WTC11 (cell line): ENCODE measurements around the gene TAOK3. TPM values are rescaled to one million over a fixed set of nuclear protein-coding genes. Genes with fewer than 3 reads are reported as not detected.

Source experiments
- ATAC-seq: fragments of 200-7000 bp; cut with Tn5 transposase; 2 replicates; pipeline ENCODE4 v1.10.0; 2021; ENCODE audit warnings: mild to moderate bottlenecking, moderate library complexity
- CTCF ChIA-PET: fragments of 300-600 bp; sonication (Branson Sonifier 250); formaldehyde crosslinking; loops from one replicate; lab custom pipeline; 2021; ENCODE audit warnings: antibody characterized with exemption; lab: Charles Lee
- POLR2A ChIA-PET: fragments of 350-600 bp; sonication (Branson Sonifier 250); formaldehyde crosslinking; loops from one replicate; lab custom pipeline; 2021; ENCODE audit warnings: antibody characterized with exemption; lab: Charles Lee
- DNase-seq: peaks from one replicate; pipeline ENCODE4 v3.0.0; 2021; ENCODE audit warnings: low spot score
- H3K27ac Mint-ChIP-seq: 2 replicates; pipeline ENCODE4 v1.8.0; 2021; ENCODE audit warnings: mixed read lengths
- H3K27me3 Mint-ChIP-seq: 2 replicates; pipeline ENCODE4 v1.8.0; 2021; ENCODE audit warnings: low read depth, mild to moderate bottlenecking, moderate library complexity, mixed read lengths
- H3K36me3 Mint-ChIP-seq: 2 replicates; pipeline ENCODE4 v1.8.0; 2021; ENCODE audit warnings: mixed read lengths
- H3K4me1 Mint-ChIP-seq: 2 replicates; pipeline ENCODE4 v1.8.0; 2022; ENCODE audit warnings: mixed read lengths
- H3K4me3 Mint-ChIP-seq: 2 replicates; pipeline ENCODE4 v1.8.0; 2021; ENCODE audit warnings: mild to moderate bottlenecking, moderate library complexity, mixed read lengths
- H3K9me3 Mint-ChIP-seq: 2 replicates; pipeline ENCODE4 v1.8.0; 2021; ENCODE audit warnings: mixed read lengths
- CBFB ChIP-seq: sonication (generic); formaldehyde crosslinking; IDR thresholded peaks from 2 replicates; pipeline ENCODE4 v1.8.1; 2022; ENCODE audit warnings: mild to moderate bottlenecking, low read depth, missing genetic modification reagents
- FOXP1 ChIP-seq: sonication (generic); formaldehyde crosslinking; IDR thresholded peaks from 2 replicates; pipeline ENCODE4 v1.8.0; 2022; ENCODE audit warnings: missing genetic modification reagents, mild to moderate bottlenecking, moderate library complexity, borderline replicate concordance
- GTF2I ChIP-seq: fragments of 250-450 bp; sonication (Bioruptor Pico); conservative IDR thresholded peaks from 2 replicates; pipeline ENCODE4 v1.4.0; 2021; ENCODE audit warnings: mild to moderate bottlenecking
- JUN ChIP-seq: sonication (generic); formaldehyde crosslinking; IDR thresholded peaks from 2 replicates; pipeline ENCODE4 v1.8.0; 2023; ENCODE audit warnings: mild to moderate bottlenecking, missing genetic modification reagents
- MXD4 ChIP-seq: fragments of 250-450 bp; sonication (Bioruptor Pico); IDR thresholded peaks from 2 replicates; pipeline ENCODE4 v1.8.0; 2021; ENCODE audit warnings: mild to moderate bottlenecking, moderate library complexity, borderline replicate concordance
- NR1H2 ChIP-seq: sonication (generic); formaldehyde crosslinking; IDR thresholded peaks from 2 replicates; pipeline ENCODE4 v1.9.0; 2021; ENCODE audit warnings: mild to moderate bottlenecking, moderate library complexity, missing genetic modification reagents
- ZNF138 ChIP-seq: sonication (generic); formaldehyde crosslinking; conservative IDR thresholded peaks from 2 replicates; pipeline ENCODE4 v1.8.1; 2022; ENCODE audit warnings: mild to moderate bottlenecking, moderate library complexity, missing genetic modification reagents
- total RNA-seq: library from RNA; stranded (reverse); gene quantifications from 3 replicates; pipeline ENCODE4 v1.2.3, GENCODE V29; 2021
- TF ChIP-seq, protein P1 (sequence below): sonication (generic); formaldehyde crosslinking; IDR thresholded peaks from 2 replicates; pipeline ENCODE4 v1.8.0; 2022; ENCODE audit warnings: missing genetic modification reagents
- TF ChIP-seq, protein P2 (sequence below): sonication (generic); formaldehyde crosslinking; IDR thresholded peaks from 2 replicates; pipeline ENCODE4 v1.8.1; 2022; ENCODE audit warnings: low read depth, mild to moderate bottlenecking, moderate library complexity, missing genetic modification reagents, borderline replicate concordance
- TF ChIP-seq, protein P3 (sequence below): sonication (generic); formaldehyde crosslinking; conservative IDR thresholded peaks from 2 replicates; pipeline ENCODE4 v1.8.1; 2022; ENCODE audit warnings: mild to moderate bottlenecking, missing genetic modification reagents
- TF ChIP-seq, protein P4 (sequence below): sonication (generic); formaldehyde crosslinking; IDR thresholded peaks from 2 replicates; pipeline ENCODE4 v1.8.1; 2022; ENCODE audit warnings: missing genetic modification reagents, borderline replicate concordance
- TF ChIP-seq, protein P5 (sequence below): fragments of 250-450 bp; sonication (Bioruptor Pico); IDR thresholded peaks from 2 replicates; pipeline ENCODE4 v2.1.2; 2022; ENCODE audit warnings: mild to moderate bottlenecking, moderate library complexity
- TF ChIP-seq, protein P6 (sequence below): sonication (generic); formaldehyde crosslinking; IDR thresholded peaks from 2 replicates; pipeline ENCODE4 v1.8.1; 2023; ENCODE audit warnings: mild to moderate bottlenecking, missing genetic modification reagents, borderline replicate concordance
- TF ChIP-seq, protein P7 (sequence below): sonication (generic); formaldehyde crosslinking; IDR thresholded peaks from 2 replicates; pipeline ENCODE4 v1.8.0; 2022; ENCODE audit warnings: mild to moderate bottlenecking, missing genetic modification reagents

The TAOK3 gene
- total RNA-seq, 1 experiment from 2014 or later: 13.0 TPM

DNA sequence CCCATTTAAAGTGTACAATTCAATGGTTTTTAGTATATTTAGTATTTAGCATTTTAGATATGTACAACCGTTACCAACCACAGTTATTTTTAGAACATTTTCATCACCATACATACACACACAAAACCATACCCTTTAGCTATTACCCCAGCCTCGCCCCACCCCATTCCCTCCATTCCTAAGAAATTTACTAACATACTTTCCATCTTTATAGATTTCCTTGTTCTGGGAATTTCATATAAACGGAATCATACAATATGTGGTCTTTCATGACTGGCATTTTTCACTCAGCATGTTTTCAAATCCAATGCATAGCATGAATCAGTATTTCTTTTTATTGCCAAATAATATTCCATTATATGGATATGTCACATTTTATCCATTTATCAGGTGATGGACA, 101.5 kb downstream of the TAOK3 start (continued):
- TF ChIP-seq, protein P1, sequence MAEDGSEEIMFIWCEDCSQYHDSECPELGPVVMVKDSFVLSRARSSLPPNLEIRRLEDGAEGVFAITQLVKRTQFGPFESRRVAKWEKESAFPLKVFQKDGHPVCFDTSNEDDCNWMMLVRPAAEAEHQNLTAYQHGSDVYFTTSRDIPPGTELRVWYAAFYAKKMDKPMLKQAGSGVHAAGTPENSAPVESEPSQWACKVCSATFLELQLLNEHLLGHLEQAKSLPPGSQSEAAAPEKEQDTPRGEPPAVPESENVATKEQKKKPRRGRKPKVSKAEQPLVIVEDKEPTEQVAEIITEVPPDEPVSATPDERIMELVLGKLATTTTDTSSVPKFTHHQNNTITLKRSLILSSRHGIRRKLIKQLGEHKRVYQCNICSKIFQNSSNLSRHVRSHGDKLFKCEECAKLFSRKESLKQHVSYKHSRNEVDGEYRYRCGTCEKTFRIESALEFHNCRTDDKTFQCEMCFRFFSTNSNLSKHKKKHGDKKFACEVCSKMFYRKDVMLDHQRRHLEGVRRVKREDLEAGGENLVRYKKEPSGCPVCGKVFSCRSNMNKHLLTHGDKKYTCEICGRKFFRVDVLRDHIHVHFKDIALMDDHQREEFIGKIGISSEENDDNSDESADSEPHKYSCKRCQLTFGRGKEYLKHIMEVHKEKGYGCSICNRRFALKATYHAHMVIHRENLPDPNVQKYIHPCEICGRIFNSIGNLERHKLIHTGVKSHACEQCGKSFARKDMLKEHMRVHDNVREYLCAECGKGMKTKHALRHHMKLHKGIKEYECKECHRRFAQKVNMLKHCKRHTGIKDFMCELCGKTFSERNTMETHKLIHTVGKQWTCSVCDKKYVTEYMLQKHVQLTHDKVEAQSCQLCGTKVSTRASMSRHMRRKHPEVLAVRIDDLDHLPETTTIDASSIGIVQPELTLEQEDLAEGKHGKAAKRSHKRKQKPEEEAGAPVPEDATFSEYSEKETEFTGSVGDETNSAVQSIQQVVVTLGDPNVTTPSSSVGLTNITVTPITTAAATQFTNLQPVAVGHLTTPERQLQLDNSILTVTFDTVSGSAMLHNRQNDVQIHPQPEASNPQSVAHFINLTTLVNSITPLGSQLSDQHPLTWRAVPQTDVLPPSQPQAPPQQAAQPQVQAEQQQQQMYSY (CRISPR knock-in tag): no peak
- TF ChIP-seq, protein P2, sequence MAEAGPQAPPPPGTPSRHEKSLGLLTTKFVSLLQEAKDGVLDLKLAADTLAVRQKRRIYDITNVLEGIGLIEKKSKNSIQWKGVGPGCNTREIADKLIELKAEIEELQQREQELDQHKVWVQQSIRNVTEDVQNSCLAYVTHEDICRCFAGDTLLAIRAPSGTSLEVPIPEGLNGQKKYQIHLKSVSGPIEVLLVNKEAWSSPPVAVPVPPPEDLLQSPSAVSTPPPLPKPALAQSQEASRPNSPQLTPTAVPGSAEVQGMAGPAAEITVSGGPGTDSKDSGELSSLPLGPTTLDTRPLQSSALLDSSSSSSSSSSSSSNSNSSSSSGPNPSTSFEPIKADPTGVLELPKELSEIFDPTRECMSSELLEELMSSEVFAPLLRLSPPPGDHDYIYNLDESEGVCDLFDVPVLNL (CRISPR knock-in tag): no peak

DNA sequence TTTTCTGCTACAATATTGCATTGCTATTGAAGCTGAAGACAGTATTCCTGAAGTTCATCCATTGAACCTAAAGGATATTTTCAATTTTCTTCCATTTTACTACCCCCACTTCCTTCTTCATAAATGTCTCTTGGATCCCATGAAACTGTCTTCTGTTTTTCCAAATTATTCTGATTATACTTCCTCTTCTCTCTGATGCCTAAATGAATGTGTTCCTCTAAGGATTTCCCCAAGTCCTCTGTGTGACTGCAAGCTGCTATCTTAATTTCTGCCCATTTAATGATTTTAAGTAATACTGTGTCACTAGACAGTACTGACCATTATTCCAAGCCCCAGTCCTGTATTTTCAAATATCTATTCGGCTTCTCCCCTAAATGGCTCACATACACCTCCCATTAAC, 102.9 kb downstream of the TAOK3 start:
- CTCF ChIA-PET: interaction anchor here (0.6 to 0.8 kb wide), 2 partner anchors 89 to 420 kb away, joined by 3 to 5 read pairs; no protein-coding TSS in a partner anchor
- peaks cover 3% of the 10 kb centered on the region for H3K4me1 Mint-ChIP-seq
- H3K27ac Mint-ChIP-seq: no peak overlapping the region
- POLR2A ChIA-PET: no interaction called here
- no peaks in the 10 kb centered on the region for H3K27me3 Mint-ChIP-seq
- H3K9me3 Mint-ChIP-seq: no peaks in the 10 kb centered on the region
- H3K4me3 Mint-ChIP-seq: no peak overlapping the region
- ATAC-seq (no peak), DNase-seq (no peak)
- H3K36me3 Mint-ChIP-seq: no peaks in the 10 kb centered on the region
- TF ChIP-seq, protein P3, sequence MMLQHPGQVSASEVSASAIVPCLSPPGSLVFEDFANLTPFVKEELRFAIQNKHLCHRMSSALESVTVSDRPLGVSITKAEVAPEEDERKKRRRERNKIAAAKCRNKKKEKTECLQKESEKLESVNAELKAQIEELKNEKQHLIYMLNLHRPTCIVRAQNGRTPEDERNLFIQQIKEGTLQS: no peak
- TF ChIP-seq, protein P4, sequence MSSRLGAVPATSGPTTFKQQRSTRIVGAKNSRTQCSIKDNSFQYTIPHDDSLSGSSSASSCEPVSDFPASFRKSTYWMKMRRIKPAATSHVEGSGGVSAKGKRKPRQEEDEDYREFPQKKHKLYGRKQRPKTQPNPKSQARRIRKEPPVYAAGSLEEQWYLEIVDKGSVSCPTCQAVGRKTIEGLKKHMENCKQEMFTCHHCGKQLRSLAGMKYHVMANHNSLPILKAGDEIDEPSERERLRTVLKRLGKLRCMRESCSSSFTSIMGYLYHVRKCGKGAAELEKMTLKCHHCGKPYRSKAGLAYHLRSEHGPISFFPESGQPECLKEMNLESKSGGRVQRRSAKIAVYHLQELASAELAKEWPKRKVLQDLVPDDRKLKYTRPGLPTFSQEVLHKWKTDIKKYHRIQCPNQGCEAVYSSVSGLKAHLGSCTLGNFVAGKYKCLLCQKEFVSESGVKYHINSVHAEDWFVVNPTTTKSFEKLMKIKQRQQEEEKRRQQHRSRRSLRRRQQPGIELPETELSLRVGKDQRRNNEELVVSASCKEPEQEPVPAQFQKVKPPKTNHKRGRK: no peak

DNA sequence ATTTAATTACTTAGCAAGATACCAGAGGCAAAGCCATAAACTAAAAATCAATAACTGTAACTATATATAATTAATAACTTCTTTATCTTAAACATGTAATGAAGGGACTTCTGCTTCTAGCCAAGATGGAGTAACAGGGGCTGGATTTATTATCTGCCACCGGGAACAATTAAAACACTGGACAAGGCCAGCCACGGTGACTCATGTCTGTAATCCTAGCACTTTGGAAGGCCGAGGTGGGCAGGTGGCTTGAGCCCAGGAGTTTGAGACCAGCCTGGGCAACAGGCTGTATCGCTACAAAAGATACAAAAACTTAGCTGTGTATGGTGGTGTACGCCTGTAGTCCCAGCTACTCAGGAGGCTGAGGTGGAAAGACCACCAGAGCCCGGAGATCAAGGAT, 113.6 kb downstream of the TAOK3 start:
- CTCF ChIA-PET: no interaction called here
- Mint-ChIP-seq H3K4me1 (no peaks in the 10 kb centered on the region), H3K9me3 (peaks cover 9% of the 10 kb centered on the region), H3K36me3 (peaks cover 6% of the 10 kb centered on the region), H3K27ac (no peak overlapping the region), H3K27me3 (no peaks in the 10 kb centered on the region), H3K4me3 (no peak overlapping the region)
- POLR2A ChIA-PET: no interaction called here
- DNase-seq (no peak), ATAC-seq (no peak)
- TF ChIP-seq MXD4 (CRISPR knock-in tag) (no peak), ZNF138 (no peak), CBFB (CRISPR knock-in tag) (no peak)
- TF ChIP-seq, protein P5, sequence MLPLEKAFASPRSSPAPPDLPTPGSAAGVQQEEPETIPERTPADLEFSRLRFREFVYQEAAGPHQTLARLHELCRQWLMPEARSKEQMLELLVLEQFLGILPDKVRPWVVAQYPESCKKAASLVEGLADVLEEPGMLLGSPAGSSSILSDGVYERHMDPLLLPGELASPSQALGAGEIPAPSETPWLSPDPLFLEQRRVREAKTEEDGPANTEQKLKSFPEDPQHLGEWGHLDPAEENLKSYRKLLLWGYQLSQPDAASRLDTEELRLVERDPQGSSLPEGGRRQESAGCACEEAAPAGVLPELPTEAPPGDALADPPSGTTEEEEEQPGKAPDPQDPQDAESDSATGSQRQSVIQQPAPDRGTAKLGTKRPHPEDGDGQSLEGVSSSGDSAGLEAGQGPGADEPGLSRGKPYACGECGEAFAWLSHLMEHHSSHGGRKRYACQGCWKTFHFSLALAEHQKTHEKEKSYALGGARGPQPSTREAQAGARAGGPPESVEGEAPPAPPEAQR (CRISPR knock-in tag): no peak

DNA sequence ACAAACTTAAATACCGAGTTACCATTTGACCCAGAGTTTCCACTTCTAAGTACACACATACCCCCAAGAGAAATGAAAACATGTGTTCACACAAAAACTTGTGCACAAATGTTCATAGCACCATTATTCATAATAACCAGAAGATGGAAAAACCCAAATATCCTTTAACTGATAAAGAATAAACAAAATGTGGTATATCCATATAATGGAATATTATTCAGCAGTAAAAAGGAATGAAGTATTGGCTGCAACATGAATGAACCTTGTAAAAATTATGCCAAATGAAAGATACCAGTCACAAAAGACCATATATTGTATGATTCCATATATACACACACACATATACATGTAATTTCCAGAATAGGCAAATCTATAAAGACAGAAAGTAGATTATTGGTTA, 116.4 kb downstream of the TAOK3 start:
- Mint-ChIP-seq H3K4me1 (no peaks in the 10 kb centered on the region), H3K27ac (no peak overlapping the region), H3K4me3 (no peak overlapping the region), H3K27me3 (no peaks in the 10 kb centered on the region), H3K9me3 (peaks cover 9% of the 10 kb centered on the region), H3K36me3 (peaks cover 6% of the 10 kb centered on the region)
- POLR2A ChIA-PET: no interaction called here
- no peak for ATAC-seq
- no peak for DNase-seq
- CTCF ChIA-PET: no interaction called here
- TF ChIP-seq, protein P6, sequence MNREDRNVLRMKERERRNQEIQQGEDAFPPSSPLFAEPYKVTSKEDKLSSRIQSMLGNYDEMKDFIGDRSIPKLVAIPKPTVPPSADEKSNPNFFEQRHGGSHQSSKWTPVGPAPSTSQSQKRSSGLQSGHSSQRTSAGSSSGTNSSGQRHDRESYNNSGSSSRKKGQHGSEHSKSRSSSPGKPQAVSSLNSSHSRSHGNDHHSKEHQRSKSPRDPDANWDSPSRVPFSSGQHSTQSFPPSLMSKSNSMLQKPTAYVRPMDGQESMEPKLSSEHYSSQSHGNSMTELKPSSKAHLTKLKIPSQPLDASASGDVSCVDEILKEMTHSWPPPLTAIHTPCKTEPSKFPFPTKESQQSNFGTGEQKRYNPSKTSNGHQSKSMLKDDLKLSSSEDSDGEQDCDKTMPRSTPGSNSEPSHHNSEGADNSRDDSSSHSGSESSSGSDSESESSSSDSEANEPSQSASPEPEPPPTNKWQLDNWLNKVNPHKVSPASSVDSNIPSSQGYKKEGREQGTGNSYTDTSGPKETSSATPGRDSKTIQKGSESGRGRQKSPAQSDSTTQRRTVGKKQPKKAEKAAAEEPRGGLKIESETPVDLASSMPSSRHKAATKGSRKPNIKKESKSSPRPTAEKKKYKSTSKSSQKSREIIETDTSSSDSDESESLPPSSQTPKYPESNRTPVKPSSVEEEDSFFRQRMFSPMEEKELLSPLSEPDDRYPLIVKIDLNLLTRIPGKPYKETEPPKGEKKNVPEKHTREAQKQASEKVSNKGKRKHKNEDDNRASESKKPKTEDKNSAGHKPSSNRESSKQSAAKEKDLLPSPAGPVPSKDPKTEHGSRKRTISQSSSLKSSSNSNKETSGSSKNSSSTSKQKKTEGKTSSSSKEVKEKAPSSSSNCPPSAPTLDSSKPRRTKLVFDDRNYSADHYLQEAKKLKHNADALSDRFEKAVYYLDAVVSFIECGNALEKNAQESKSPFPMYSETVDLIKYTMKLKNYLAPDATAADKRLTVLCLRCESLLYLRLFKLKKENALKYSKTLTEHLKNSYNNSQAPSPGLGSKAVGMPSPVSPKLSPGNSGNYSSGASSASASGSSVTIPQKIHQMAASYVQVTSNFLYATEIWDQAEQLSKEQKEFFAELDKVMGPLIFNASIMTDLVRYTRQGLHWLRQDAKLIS (CRISPR knock-in tag): no peak
- TF ChIP-seq JUN (CRISPR knock-in tag) (no peak), NR1H2 (CRISPR knock-in tag) (no peak), FOXP1 (CRISPR knock-in tag) (no peak), GTF2I (CRISPR knock-in tag) (no peak), ZNF138 (no peak)
- TF ChIP-seq, protein P7, sequence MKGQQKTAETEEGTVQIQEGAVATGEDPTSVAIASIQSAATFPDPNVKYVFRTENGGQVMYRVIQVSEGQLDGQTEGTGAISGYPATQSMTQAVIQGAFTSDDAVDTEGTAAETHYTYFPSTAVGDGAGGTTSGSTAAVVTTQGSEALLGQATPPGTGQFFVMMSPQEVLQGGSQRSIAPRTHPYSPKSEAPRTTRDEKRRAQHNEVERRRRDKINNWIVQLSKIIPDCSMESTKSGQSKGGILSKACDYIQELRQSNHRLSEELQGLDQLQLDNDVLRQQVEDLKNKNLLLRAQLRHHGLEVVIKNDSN (CRISPR knock-in tag): no peak
- TF ChIP-seq, protein P2 (CRISPR knock-in tag): no peak
